ENCODE data around the gene LPCAT3.

LPCAT3 gene

GRCh38 chr12:6981152-6982052 lies 36.9 kb downstream of the LPCAT3 start:
- Histone ChIP-seq H3K9me2 (replicated peaks; ENCODE audit: low read depth, low read length) (no peaks in the 10 kb centered on the region), H3K9ac (ENCODE audit: low read depth, low read length, poor library complexity, severe bottlenecking) (no peak overlapping the region), H3K9me3 (ENCODE audit: insufficient read depth, low read depth, low read length) (no peaks in the 10 kb centered on the region), H3K27me3 (ENCODE audit: insufficient read depth, low read length, poor library complexity, severe bottlenecking) (no peaks in the 10 kb centered on the region), H3K79me2 (ENCODE audit: insufficient read depth, low read length) (no peaks in the 10 kb centered on the region), H3K4me2 (ENCODE audit: low read depth, low read length, poor library complexity, severe bottlenecking) (no peak overlapping the region), H3F3A (ENCODE audit: low read depth) (no peaks in the 10 kb centered on the region), H3K36me3 (ENCODE audit: insufficient read depth, low read length) (peaks cover 51% of the 10 kb centered on the region; the same call in 1 of the 2 replicates), H3K4me3 (ENCODE audit: low read length, poor library complexity, severe bottlenecking) (no peak overlapping the region), H2AFZ (ENCODE audit: low read length) (no peak overlapping the region), H4K20me1 (ENCODE audit: insufficient read depth, low read length, poor library complexity, severe bottlenecking) (no peaks in the 10 kb centered on the region), H3K4me1 (ENCODE audit: insufficient read depth, low read length, poor library complexity, severe bottlenecking) (no peaks in the 10 kb centered on the region)
- no peak for TF ChIP-seq CTCF (conservative IDR thresholded peaks at IDR 0.05; ENCODE audit: low read length)
- no peak for TF ChIP-seq EZH2phosphoT487 (IDR thresholded peaks at IDR 0.05; ENCODE audit: borderline replicate concordance)

DNA sequence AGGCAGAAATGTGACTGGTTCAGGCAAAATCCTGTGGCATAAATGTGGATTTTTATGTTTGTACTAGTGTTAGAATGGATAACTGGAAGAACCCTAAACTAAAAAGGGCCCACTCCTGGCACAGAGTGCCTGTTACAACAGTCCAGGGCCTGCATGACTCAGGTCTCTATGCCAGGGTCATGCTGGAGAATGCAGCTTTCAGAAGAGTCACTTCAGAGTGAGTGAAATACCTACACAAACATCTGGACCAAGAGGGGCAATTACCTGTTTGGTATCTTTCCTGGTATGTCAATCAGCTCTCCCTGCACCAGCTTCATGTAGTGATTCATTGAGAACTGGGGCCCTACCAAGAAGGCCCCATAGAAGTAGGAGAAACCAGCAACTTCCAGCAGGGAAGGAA lies 37.5 kb downstream of the LPCAT3 start:
- Histone ChIP-seq H3K27me3 (ENCODE audit: insufficient read depth, low read length, poor library complexity, severe bottlenecking) (no peaks in the 10 kb centered on the region), H3K4me3 (ENCODE audit: low read length, poor library complexity, severe bottlenecking) (no peak overlapping the region), H2AFZ (ENCODE audit: low read length) (no peak overlapping the region), H3K4me2 (ENCODE audit: low read depth, low read length, poor library complexity, severe bottlenecking) (no peak overlapping the region), H3K79me2 (ENCODE audit: insufficient read depth, low read length) (no peaks in the 10 kb centered on the region), H3K4me1 (ENCODE audit: insufficient read depth, low read length, poor library complexity, severe bottlenecking) (no peaks in the 10 kb centered on the region), H3K9me3 (ENCODE audit: insufficient read depth, low read depth, low read length) (no peaks in the 10 kb centered on the region), H4K20me1 (ENCODE audit: insufficient read depth, low read length, poor library complexity, severe bottlenecking) (no peaks in the 10 kb centered on the region), H3F3A (ENCODE audit: low read depth) (no peaks in the 10 kb centered on the region), H3K9ac (ENCODE audit: low read depth, low read length, poor library complexity, severe bottlenecking) (no peak overlapping the region), H3K9me2 (replicated peaks; ENCODE audit: low read depth, low read length) (no peaks in the 10 kb centered on the region), H3K36me3 (ENCODE audit: insufficient read depth, low read length) (peaks cover 57% of the 10 kb centered on the region; the same call in 1 of the 2 replicates)
- no peak for TF ChIP-seq CTCF (conservative IDR thresholded peaks at IDR 0.05; ENCODE audit: low read length)

DNA sequence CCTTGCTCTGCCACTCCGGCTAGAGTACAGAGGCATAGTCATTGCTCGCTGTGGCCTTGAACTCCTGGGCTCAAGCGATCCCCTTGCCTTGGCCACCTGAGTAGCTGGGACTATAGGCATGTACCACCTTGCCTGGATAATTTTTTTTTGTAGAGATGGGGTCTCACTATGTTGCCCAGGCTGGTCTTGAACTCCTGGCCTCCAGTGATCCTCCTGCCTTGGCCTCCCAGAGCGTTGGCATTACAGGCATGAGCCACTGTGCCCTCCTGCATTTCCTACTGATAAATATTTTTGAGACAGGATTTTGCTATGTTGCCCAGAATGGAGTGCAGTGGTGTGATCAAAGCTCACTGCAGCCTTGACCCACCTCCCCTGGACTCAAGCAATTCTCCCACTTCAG lies 38.2 kb downstream of the LPCAT3 start:
- Histone ChIP-seq H3K4me2 (ENCODE audit: low read depth, low read length, poor library complexity, severe bottlenecking) (no peak overlapping the region), H3K9ac (ENCODE audit: low read depth, low read length, poor library complexity, severe bottlenecking) (no peak overlapping the region), H3K4me3 (ENCODE audit: low read length, poor library complexity, severe bottlenecking) (no peak overlapping the region), H2AFZ (ENCODE audit: low read length) (no peak overlapping the region), H3K36me3 (ENCODE audit: insufficient read depth, low read length) (peaks cover 64% of the 10 kb centered on the region; the same call in 1 of the 2 replicates), H3K9me3 (ENCODE audit: insufficient read depth, low read depth, low read length) (no peaks in the 10 kb centered on the region), H3K79me2 (ENCODE audit: insufficient read depth, low read length) (no peaks in the 10 kb centered on the region), H3K9me2 (replicated peaks; ENCODE audit: low read depth, low read length) (no peaks in the 10 kb centered on the region), H3K27me3 (ENCODE audit: insufficient read depth, low read length, poor library complexity, severe bottlenecking) (no peaks in the 10 kb centered on the region), H4K20me1 (ENCODE audit: insufficient read depth, low read length, poor library complexity, severe bottlenecking) (no peaks in the 10 kb centered on the region), H3F3A (ENCODE audit: low read depth) (no peaks in the 10 kb centered on the region; the same call in 1 of the 2 replicates), H3K4me1 (ENCODE audit: insufficient read depth, low read length, poor library complexity, severe bottlenecking) (no peaks in the 10 kb centered on the region)
- TF ChIP-seq CTCF (conservative IDR thresholded peaks at IDR 0.05; ENCODE audit: low read length): no peak
- no peak for TF ChIP-seq EZH2phosphoT487 (IDR thresholded peaks at IDR 0.05; ENCODE audit: borderline replicate concordance)
